HG03469 (cell line): ENCODE results near the gene RNF121.

Experiments used
- ATAC-seq: cut with Tn5 transposase; IDR thresholded peaks from one replicate; pipeline ENCODE4 v1.9.1; 2021; ENCODE audit warnings: mild to moderate bottlenecking, moderate library complexity, moderate number of reproducible peaks; ENCODE audit not compliant: unreplicated experiment

RNF121 gene

DNA sequence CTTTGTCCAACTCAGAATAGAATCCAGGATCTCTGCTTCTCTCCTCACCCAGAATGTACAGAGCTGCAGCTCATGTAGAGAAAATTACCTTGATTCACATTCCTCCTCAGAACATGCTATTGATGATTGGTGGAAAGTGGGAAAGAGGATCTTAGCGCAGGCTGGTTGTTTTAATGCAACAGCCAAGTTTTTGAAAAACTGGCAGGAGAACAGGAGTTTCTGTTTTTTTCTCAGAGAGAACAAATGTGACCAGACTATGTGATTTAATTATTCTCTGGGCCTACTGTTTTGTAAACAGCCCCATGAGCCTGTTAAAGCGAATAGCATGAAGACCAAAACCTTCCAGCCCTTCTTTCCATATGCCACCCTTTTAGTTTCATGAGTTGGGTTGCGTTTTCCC, 50.8 kb downstream of the RNF121 start:
- ATAC-seq = no peak

DNA sequence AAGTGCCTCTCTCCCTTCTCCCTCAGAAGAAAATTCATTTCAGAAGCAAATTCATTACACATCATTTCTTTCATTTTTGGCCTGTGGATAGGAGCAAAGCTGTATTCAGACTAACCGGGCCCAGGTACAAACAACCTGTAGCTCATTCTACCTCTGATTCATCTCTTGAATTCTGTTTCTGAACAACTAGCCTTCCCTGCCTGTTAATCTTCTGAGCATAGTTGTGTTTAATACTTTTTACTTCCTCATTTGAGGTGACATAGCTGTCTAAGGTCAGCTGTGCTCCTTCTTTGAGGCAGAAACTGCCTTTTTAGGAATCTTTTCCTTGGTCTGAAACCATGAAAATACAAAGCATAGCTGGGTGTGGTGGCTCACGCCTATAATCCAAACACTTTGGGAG, 57.3 kb downstream of the RNF121 start:
- no peak for ATAC-seq

DNA sequence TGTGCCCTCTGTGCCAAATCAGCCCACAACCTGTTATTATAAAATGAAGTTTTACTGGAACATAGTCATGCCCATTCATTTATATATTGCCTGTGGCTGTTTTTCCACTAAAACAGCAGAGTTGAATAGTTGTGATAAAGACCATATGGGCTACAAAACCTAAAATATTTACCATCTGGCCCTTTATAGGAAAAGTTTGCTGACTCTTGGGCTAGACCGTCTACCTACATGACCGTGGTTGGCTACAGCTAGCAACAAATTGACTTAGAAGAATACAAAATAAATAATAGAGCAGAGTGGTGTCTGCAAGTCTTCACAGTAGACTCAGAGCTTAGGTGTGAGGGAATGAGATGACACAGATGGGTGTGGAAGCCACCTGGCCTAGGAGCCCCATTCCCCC, 58.7 kb downstream of the RNF121 start:
- ATAC-seq = no peak

DNA sequence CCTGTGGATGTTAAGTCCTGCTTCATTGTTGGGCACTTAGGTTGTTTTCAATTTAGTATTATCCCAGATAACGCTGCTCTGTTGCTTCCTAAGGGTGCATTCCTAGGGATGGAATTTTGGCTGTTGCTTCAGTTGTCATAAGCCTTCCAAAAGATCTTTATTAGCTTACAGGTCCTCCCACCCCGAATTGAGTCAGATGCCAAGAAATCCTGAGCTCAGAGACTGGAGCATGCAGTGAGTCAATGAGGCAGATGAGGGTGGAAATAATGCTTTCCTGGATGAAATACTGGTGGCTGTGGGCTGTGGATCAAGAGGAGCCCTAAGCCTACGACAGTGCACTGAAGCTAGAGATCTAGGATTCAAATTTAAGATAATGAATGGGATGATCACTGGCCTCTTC, 59.2 kb downstream of the RNF121 start:
- no peak for ATAC-seq

DNA sequence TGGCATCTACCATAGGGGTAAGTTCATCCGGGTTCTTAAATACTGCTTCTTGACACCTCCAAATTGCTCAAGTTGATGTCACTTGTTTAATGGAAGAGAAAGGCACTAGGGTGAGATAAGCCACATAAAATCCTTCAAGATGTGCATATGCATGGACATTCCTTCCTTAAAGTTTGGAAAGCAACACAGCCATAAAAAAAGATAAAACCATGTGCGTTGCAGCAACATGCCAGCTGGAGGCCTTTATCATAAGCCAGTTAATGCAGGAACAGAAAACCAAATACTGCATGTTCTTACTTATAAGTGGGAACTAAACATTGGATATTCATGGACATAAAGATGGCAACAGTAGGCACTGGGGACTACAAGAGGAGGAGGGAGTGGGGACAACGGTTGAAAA, 61.9 kb downstream of the RNF121 start:
- ATAC-seq = no peak

DNA sequence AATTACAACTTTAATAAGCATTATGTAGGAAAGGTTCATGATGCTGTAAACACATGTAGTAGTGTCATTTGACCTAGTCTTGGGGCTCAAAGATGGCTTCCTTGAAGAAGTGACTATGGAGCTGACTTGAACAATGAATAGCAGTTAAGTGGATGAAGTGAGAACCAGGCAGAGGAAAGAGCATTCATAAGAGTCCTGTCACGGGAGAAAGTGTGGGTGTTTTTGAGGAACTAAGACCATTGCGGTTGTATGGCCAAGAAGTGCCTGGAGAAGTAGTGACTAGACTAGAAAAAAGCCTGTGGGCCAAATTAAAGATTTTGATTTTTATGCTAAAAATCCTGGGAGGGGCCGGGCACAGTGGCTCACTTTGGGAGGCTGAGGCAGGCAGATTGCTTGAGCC, 62.6 kb downstream of the RNF121 start:
- ATAC-seq = peak; percentile 48

DNA sequence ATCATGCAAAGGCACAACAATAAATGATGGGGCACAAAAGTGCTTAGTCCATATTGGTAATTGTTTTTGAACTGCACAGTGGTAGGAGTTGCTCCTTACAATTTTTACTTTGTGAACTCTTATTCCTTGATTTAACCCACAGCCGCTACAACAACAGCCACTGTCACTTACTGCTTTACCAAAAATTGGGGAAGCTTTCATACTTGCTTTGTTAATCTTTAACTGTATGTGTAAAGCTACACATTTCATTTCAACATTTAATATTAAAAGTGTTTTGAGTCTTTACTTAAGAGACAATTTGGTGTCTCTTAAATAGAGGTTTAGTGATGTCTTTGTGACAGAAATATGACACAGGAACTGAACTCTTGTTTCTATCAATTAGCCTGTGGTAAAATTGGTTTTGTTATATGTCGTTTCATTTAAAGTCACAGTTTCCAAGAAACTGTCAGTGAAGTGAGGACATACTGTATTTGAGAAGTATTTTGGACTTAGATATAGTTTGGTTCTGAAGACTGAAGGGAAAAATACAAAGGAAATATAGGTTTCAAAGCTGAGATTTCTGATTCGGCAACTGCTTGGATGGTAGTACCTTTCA, 63.4 kb downstream of the RNF121 start:
- ATAC-seq = no peak

DNA sequence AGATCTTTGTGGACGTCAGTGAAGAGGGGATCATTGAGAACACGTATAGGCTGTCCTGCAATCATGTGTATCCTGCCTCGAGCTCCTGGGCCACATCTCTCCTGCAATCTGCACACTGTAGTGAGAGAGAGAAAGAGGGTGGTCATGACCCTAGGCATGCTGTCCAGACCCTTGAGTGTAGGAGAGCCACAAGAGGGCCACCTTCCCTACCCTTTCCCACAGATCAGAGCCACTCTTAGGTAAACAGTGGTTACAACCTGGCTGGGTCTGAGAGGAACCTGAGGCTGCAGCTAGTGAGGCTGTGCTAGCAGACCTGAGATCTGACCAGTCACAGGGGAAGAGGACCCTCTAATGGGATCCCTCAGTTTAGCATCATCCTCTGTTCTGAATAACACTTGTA, 65.9 kb downstream of the RNF121 start:
- ATAC-seq = no peak

DNA sequence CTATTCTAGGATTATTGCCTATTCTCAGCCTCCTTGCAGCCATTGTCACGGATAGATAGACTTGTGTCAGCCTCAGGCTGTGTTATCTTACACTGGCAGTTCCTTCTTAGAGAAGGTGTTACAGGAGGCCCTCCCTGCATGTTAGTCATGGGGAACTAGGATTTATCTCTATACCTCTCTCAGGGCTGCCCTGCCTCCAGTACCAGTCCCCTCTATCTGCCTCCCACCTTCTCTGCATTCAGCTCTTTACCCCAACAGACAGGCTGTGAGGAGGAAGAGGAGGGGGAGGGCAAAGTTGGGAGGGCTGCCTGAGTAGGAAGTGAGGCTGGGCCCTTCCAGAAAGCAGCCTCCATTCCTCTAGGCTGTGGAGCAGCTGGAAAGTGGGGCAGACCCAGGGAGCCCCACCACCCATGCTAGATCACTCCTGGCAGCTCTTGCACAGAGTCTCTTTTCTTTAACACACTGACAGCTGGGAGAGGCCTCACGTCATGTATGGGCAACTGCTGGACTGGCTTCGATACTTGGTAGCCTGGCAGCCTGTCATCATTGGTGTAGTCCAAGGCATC, 67.0 kb downstream of the RNF121 start:
- no peak for ATAC-seq

DNA sequence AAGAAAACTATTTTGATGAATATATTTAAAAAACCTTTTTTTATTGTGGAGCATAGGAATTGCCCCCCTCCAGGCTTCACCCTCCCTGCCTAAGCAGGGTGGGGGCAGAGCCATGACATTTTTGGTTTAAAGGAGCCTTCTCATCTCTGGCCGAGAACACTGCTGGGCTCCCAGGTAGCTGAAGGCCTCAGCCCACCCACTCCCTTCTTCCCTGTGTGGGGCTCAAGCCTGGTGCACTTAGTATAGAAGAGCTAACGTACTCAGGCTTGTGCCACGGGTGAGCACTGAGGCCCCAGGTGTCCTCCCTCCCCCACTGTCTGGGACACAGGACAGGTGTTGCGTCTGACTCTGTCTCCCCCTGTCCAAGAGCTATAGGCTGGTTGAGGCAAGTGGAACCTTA, 67.7 kb downstream of the RNF121 start:
- no peak for ATAC-seq

DNA sequence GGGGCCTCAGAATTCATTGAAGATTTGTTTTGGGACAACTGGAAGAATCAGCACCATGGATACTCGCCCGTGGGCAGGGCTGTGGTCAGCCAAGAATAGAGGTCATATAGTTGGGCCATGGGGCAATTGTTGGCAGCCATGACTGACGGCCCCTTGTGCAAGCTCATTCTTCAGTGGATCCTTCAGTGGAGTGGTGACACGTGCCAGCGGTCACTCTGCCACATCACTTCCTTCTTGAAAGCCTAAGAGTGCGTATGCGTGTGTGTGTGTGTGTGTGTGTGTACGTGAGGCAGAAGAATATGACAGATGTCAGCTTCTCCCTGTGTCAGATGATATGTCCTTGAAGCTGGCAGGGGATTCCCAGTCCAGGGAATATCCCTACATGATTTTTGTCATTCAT, 68.1 kb downstream of the RNF121 start:
- ATAC-seq = no peak

DNA sequence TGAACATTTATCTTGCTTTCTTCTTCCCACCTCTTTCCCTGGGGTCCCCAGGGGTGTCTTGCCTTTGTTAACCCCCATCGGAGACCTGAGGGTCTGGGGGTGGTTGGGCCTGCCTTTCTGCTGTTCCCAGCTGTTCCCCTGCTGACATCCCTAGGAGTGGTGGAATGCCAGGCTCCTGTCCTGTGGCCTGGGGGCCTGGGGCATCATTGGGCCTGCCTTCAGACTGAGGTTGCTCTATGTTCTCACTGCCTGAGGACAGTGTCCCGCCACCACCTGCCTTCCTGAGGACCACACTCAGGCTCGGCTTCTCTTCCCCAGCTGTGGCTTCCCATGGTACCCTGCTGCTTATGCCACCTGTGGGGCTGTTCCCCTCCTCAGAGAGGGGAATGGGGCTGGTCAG, 68.7 kb downstream of the RNF121 start:
- no peak for ATAC-seq

DNA sequence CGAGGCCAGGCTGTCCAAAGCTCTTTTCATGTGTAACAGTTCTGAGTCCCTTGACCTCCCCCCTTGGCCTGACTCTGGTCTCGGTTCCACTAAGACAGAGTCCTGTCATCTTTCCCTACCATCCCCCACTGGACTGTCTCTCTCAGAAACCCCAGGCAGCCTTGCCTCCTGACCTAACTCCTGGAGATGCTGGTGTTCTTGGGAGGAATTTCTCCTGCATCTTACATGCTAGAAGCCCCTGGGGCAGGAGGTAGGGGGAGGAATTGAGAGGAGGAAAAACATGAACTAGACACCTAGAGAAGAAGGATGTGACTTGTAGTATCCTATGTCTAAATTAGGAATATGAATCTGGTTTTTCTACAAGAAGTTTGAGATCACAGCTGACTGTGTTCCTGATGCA, 69.2 kb downstream of the RNF121 start:
- no peak for ATAC-seq

DNA sequence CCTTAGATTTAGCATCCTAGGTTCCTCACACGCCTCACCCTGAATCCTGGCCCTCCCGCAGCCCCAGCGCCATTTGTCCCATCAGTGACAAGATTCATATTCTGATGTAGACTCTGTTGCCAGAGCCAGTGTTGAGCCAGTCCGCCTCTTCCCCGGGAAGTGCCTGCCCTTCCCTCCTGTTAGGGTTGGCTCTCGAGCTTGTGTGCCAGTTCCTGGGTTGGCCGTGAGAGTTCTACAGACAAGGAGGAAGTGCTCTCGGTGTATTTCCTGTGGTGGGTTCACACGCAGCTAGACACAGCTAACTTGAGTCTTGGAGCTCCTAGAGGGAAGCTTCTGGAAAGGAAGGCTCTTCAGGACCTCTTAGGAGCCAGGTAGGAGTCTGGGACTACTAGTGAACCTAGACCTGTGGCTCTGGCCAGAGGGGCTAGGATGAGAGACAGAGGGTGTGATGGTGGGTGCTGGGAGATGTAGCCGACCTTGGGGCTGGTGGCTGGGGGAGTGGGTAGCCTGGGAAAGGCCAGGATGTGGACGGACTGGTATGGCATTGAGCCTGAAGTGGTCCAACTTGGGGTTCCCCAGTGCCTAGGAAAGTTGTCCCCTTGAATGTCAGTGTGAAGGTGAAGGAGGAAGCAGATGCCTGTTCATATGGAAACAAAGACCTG, 69.9 kb downstream of the RNF121 start, which contains the start of gene IL18BP:
Gene IL18BP (plus strand): TSS at position 261 of the 662 bp plus-strand sequence. CDS start 1,076 bp downstream, outside the sequence.
- no peak for ATAC-seq

DNA sequence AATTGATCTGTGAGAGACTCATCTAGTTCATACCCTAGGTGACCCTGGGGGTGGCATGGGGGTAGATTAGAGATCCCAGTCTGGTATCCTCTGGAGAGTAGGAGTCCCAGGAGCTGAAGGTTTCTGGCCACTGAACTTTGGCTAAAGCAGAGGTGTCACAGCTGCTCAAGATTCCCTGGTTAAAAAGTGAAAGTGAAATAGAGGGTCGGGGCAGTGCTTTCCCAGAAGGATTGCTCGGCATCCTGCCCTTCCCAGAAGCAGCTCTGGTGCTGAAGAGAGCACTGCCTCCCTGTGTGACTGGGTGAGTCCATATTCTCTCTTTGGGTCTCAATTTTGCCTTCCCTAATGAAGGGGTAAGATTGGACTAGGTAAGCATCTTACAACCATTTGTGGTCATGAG, 70.5 kb downstream of the RNF121 start:
- ATAC-seq = no peak

DNA sequence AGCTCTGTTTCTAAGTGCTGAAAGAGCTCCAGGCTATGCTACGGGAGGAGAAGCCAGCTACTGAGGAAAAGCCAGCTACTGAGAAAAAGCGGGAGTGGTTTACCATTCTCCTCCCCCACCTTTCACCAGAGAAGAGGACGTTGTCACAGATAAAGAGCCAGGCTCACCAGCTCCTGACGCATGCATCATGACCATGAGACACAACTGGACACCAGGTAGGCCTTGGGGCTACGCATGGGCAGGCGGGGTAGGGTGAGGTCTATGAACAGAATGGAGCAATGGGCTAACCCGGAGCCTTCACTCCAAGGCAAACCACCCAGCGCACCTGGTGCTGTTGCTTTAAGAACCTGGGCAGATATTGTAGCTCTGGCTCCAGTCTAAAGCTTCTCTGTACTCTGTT, 71.0 kb downstream of the RNF121 start:
- no peak for ATAC-seq

DNA sequence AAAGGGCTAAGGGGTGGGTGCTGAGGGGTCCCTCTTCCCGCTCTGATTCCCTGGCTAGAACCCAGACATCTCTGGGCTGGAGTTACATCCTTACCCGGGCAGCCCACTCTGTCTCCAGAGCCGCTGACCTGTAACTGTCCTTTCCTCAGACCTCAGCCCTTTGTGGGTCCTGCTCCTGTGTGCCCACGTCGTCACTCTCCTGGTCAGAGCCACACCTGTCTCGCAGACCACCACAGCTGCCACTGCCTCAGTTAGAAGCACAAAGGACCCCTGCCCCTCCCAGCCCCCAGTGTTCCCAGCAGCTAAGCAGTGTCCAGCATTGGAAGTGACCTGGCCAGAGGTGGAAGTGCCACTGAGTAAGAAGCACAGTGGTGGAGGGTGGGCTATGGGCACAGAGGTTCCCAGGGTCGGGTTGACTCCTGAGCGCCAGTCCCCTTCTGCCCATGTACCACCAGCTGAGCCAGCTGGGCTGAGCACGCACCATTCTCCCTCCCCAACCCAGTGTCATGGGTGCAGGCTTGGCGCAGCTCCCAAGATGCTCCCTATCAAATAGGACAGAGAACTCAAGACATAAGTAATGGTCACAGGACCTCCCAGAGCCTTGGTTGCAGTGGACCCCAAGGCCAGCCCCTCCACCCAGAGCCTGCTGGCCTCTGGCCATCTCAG, 71.5 kb downstream of the RNF121 start:
- ATAC-seq = no peak

DNA sequence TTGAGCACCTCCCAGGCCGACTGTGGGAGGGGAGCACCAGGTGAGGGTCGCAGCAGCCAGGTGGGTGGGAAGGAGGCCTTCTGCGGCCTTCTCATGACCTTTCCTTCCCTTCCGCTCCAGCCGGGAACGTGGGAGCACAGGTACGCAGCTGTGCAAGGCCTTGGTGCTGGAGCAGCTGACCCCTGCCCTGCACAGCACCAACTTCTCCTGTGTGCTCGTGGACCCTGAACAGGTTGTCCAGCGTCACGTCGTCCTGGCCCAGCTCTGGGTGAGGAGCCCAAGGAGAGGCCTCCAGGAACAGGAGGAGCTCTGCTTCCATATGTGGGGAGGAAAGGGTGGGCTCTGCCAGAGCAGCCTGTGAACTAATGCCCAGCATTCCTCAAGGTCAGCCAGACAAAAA, 72.4 kb downstream of the RNF121 start:
- ATAC-seq = no peak

DNA sequence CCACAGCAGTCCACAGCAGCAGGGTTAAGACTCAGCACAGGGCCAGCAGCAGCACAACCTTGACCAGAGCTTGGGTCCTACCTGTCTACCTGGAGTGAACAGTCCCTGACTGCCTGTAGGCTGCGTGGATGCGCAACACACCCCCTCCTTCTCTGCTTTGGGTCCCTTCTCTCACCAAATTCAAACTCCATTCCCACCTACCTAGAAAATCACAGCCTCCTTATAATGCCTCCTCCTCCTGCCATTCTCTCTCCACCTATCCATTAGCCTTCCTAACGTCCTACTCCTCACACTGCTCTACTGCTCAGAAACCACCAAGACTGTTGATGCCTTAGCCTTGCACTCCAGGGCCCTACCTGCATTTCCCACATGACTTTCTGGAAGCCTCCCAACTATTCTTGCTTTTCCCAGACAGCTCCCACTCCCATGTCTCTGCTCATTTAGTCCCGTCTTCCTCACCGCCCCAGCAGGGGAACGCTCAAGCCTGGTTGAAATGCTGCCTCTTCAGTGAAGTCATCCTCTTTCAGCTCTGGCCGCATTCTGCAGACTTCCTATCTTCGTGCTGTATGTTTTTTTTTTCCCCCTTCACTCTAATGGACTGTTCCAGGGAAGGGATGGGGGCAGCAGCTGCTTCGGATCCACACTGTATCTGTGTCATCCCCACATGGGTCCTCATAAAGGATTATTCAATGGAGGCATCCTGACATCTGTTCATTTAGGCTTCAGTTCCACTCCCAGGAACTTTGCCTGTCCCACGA, 73.2 kb downstream of the RNF121 start:
- no peak for ATAC-seq

DNA sequence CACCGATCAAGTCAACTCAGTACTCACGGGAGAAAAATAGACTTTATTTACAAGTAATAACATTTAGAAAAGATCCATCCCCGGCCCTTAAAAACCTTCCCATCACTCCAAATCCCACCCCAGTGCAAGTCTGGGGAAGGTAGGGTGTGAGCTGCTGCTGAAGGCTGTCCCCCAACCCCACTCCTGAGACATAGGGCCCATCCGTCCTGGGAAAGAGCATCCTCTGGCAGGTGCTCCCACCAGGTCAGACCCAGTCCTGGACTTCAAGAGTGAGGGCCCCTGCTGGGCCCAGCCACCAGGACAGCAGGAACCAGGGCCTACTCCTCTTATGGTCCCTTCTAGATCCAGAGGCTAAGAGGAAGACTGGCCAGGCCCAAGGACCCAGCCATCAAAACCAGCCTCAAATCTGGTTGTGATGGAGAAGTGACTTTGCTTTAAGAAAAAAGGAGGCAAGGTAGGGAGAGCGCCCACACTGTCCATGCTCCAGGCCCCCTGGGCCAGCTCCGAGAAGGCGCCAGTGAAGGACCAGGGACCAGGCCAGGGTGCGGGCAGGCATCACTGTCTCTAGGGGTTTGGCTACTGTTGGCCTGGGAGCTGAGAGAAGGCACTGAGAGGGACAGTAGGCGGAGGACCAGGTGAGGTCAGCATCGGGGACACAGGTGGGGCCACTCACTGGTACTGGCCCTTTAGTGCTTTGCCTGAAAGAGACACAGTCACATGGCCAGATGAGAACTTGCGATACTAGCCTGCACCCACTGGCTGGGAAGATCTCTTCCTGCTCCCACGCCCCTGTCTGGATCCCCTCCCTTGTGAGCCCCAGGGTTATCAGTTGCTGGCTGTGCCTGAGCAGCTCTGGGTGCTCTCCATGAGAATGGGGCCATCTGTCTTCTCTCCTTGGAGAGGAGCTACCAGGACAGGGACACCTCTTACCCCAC, 74.3 kb downstream of the RNF121 start:
- no peak for ATAC-seq
